Right atrium auricular region (tissue), 2 donors: Measurements from ENCODE around the gene SMTN. TPM values are rescaled to one million over a fixed set of nuclear protein-coding genes. Genes with fewer than 3 reads are reported as not detected.

Experiments used
- DNase-seq: peaks from one replicate; pipeline ENCODE4 v3.0.0-alpha.2; 2019; ENCODE audit warnings: low spot score
- H3K27ac ChIP-seq, 2 donors: fragments of 200-600 bp; sonication (generic); 1 replicate in 1 of 2; 2 replicates in 1 of 2; pipeline ENCODE4 v1.5.1; 2016 to 2019
- H3K27me3 ChIP-seq, 2 donors: fragments of 200-600 bp; sonication (generic); one replicate each; pipeline versions ENCODE4 v1.5.1 to v1.6.0; 2017 to 2019
- H3K36me3 ChIP-seq: fragments of 200-600 bp; sonication (generic); one replicate; pipeline ENCODE4 v1.5.1; 2016
- H3K4me1 ChIP-seq, 2 donors: fragments of 200-600 bp; sonication (generic); one replicate each; pipeline versions ENCODE4 v1.5.1 to v1.6.0; 2017 to 2019
- H3K4me3 ChIP-seq, 2 donors: fragments of 200-600 bp; sonication (generic); 1 replicate in 1 of 2; 2 replicates in 1 of 2; pipeline ENCODE4 v1.5.1; 2017 to 2019; ENCODE audit warnings: mild to moderate bottlenecking in 1 of 2, moderate library complexity in 1 of 2
- H3K9me3 ChIP-seq, 2 donors: fragments of 200-600 bp; sonication (generic); one replicate each; pipeline ENCODE4 v1.5.1; 2019
- total RNA-seq, 2 donors: library from RNA; depleted of rRNA; stranded (reverse); fragments of >200 nt; gene quantifications; one replicate each; pipeline ENCODE4 v1.1.0, GENCODE V29; 2016
- TF ChIP-seq, protein P1 (sequence below), 2 donors: fragments of 200-600 bp; sonication (generic); IDR thresholded peaks; one replicate each; pipeline ENCODE4 v1.5.1; 2019; ENCODE audit warnings: antibody characterized with exemption in 2 of 2

The SMTN gene
- total RNA-seq, 2 donors from 2014 or later, result 81.4 to 183 TPM

GRCh38 chr22:31124811-31125465 is 43.8 kb downstream of the SMTN start:
- H3K4me1 ChIP-seq, result peaks cover 0 to 32% of the 10 kb centered on the region in 2 donors
- no peaks in the 10 kb centered on the region for H3K27me3 ChIP-seq
- no peak overlapping the region for H3K4me3 ChIP-seq
- H3K27ac ChIP-seq, result no peak overlapping the region
- H3K9me3 ChIP-seq, result no peaks in the 10 kb centered on the region
- DNase-seq, result no peak
- peaks cover 2% of the 10 kb centered on the region for H3K36me3 ChIP-seq
- TF ChIP-seq, protein P1, sequence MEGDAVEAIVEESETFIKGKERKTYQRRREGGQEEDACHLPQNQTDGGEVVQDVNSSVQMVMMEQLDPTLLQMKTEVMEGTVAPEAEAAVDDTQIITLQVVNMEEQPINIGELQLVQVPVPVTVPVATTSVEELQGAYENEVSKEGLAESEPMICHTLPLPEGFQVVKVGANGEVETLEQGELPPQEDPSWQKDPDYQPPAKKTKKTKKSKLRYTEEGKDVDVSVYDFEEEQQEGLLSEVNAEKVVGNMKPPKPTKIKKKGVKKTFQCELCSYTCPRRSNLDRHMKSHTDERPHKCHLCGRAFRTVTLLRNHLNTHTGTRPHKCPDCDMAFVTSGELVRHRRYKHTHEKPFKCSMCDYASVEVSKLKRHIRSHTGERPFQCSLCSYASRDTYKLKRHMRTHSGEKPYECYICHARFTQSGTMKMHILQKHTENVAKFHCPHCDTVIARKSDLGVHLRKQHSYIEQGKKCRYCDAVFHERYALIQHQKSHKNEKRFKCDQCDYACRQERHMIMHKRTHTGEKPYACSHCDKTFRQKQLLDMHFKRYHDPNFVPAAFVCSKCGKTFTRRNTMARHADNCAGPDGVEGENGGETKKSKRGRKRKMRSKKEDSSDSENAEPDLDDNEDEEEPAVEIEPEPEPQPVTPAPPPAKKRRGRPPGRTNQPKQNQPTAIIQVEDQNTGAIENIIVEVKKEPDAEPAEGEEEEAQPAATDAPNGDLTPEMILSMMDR (IDR thresholded peaks at IDR 0.05), result no peak

DNA sequence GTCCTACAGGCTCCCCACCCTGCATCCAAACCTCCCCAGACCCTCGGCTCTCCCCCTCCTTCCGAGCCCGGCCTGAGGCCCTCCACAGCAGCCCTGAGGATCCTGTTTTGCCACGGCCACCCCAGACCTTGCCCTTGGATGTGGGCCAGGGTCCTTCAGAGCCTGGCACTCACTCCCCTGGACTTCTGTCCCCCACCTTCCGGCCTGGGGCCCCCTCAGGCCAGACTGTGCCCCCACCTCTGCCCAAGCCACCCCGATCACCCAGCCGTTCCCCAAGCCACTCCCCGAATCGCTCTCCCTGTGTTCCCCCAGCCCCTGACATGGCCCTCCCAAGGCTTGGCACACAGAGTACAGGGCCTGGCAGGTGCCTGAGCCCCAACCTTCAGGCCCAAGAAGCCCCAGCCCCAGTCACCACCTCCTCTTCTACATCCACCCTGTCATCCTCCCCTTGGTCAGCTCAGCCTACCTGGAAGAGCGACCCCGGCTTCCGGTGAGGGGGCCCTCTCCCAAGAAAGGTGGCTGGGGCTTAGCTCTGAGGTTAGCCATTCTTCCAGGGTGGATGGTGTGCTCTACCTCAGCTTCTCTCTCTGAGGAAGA is 44.5 kb downstream of the SMTN start:
- peaks cover 0 to 28% of the 10 kb centered on the region in 2 donors for H3K4me1 ChIP-seq
- no peaks in the 10 kb centered on the region for H3K27me3 ChIP-seq
- DNase-seq, result no peak
- H3K9me3 ChIP-seq, result no peaks in the 10 kb centered on the region
- no peak overlapping the region for H3K4me3 ChIP-seq
- peaks cover 7% of the 10 kb centered on the region for H3K36me3 ChIP-seq
- no peak overlapping the region for H3K27ac ChIP-seq
- TF ChIP-seq, protein P1 (IDR thresholded peaks at IDR 0.05), result no peak

DNA sequence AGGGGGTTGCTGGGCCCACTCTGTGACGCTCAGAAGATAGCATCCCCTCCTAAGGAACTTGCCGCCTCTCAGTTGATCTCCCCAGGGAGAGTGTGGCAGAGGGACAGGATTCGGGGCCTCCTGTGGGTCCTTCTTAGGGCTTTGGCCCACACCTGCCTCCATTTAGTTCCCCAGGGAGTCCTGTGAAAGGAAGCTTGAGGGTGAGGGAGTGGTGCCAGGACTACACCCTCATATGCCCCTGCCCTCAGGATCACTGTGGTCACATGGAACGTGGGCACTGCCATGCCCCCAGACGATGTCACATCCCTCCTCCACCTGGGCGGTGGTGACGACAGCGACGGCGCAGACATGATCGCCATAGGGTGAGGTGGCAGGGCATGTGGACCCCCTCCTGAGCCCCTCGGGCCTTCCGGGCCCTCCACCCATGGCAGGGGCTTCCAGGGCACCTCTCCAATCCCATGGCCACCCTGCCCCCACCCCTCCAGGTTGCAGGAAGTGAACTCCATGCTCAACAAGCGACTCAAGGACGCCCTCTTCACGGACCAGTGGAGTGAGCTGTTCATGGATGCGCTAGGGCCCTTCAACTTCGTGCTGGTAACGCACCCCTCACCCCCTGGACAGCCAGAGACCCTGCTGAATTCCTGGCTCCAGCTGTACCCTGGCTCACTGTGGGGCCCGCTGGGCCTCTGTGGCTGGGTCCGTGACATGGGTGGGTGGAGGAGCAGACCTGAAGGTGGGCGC is 45.2 kb downstream of the SMTN start:
- no peaks in the 10 kb centered on the region for H3K9me3 ChIP-seq
- peaks cover 0 to 28% of the 10 kb centered on the region in 2 donors for H3K4me1 ChIP-seq
- TF ChIP-seq, protein P1 (IDR thresholded peaks at IDR 0.05), result no peak
- no peak overlapping the region for H3K4me3 ChIP-seq
- DNase-seq, result no peak
- H3K27ac ChIP-seq, result no peak overlapping the region
- no peaks in the 10 kb centered on the region for H3K27me3 ChIP-seq
- H3K36me3 ChIP-seq, result peaks cover 7% of the 10 kb centered on the region

GRCh38 chr22:31126869-31127175 is 45.7 kb downstream of the SMTN start:
- peaks cover 7% of the 10 kb centered on the region for H3K36me3 ChIP-seq
- no peak overlapping the region for H3K27ac ChIP-seq
- no peaks in the 10 kb centered on the region for H3K27me3 ChIP-seq
- TF ChIP-seq, protein P1 (IDR thresholded peaks at IDR 0.05), result no peak
- H3K9me3 ChIP-seq, result no peaks in the 10 kb centered on the region
- no peak overlapping the region for H3K4me3 ChIP-seq
- peaks cover 0 to 23% of the 10 kb centered on the region in 2 donors for H3K4me1 ChIP-seq
- no peak for DNase-seq

GRCh38 chr22:31127181-31127772 is 46.2 kb downstream of the SMTN start:
- no peaks in the 10 kb centered on the region for H3K9me3 ChIP-seq
- H3K4me3 ChIP-seq, result no peak overlapping the region
- no peak overlapping the region for H3K27ac ChIP-seq
- TF ChIP-seq, protein P1 (IDR thresholded peaks at IDR 0.05), result no peak
- H3K36me3 ChIP-seq, result peaks cover 7% of the 10 kb centered on the region
- no peak for DNase-seq
- no peaks in the 10 kb centered on the region for H3K27me3 ChIP-seq
- peaks cover 0 to 19% of the 10 kb centered on the region in 2 donors for H3K4me1 ChIP-seq
